Spleen (tissue), 7 donors: ENCODE data around the gene CHRDL1.

Source experiments
- POLR2A ChIP-seq, 3 donors: fragments of 450-650 bp; IDR thresholded peaks; one replicate each; pipeline ENCODE4 v1.5.1; 2017; ENCODE audit warnings: antibody characterized with exemption in 3 of 3, mild to moderate bottlenecking in 1 of 3
- POLR2AphosphoS5 ChIP-seq, 3 donors: sonication (generic); formaldehyde crosslinking; IDR thresholded peaks; one replicate each; pipeline ENCODE4 v1.5.1; 2017; ENCODE audit warnings: antibody characterized with exemption in 3 of 3
- TF ChIP-seq, protein P1 (sequence below), 11 experiments: fragments of 200-600 bp in 7 of 11; fragments of 450-650 bp in 4 of 11; sonication (generic) in 4 of 11; IDR thresholded peaks in 8 of 11; conservative IDR thresholded peaks in 3 of 11; 1 replicate in 7 of 11; 2 replicates in 4 of 11; pipeline versions ENCODE4 v1.4.0 to v1.8.0; 2016 to 2021; ENCODE audit warnings: antibody characterized with exemption in 11 of 11, inconsistent platforms in 4 of 11, mild to moderate bottlenecking in 1 of 11
- donor health status: DM: no; HTN: no; CAD: no; lungs with moderate emphysema.
- donor health status: DM: no; HTN: no; CAD: no.
- donor health status: DM: no; HTN: no; CAD: no.

DNA sequence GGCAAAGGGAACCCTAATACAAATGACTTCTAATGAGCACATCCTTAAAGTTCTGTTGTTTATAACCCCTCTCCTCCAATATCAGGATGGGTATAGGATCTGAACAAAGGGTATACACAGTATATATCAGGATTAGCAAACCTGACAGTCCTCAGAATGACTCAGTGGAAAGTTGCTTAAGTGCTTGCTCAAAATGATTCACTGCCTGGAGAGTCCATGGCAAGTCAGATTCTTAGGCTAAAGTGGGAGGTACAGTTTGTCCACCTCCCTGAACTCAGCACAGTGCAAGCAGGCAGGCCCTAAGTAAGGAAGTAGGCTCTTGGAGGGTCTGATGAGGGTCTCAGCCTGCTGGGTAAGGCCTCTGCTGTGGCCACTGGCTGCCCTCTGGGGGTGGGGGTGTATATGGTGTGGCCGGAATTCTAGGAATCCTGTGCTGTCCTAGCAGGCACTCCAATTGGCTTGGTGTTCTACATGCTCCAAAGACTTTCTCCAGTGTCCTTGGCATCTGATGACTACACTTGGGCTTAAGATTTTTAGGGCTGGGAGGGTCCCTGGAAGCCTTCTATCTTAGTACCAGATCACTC lies 54.3 kb downstream of the CHRDL1 start:
- TF ChIP-seq, protein P1, sequence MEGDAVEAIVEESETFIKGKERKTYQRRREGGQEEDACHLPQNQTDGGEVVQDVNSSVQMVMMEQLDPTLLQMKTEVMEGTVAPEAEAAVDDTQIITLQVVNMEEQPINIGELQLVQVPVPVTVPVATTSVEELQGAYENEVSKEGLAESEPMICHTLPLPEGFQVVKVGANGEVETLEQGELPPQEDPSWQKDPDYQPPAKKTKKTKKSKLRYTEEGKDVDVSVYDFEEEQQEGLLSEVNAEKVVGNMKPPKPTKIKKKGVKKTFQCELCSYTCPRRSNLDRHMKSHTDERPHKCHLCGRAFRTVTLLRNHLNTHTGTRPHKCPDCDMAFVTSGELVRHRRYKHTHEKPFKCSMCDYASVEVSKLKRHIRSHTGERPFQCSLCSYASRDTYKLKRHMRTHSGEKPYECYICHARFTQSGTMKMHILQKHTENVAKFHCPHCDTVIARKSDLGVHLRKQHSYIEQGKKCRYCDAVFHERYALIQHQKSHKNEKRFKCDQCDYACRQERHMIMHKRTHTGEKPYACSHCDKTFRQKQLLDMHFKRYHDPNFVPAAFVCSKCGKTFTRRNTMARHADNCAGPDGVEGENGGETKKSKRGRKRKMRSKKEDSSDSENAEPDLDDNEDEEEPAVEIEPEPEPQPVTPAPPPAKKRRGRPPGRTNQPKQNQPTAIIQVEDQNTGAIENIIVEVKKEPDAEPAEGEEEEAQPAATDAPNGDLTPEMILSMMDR (IDR thresholded peaks at IDR 0.05 in 8 of 11, conservative IDR thresholded peaks at IDR 0.05 in 3 of 11), result no peak
- TF ChIP-seq POLR2A (IDR thresholded peaks at IDR 0.05) (no peak), POLR2AphosphoS5 (IDR thresholded peaks at IDR 0.05) (no peak)
